NAMALWA (cell line): ENCODE results near the gene PSMD14.
"Not testable (repeated sequence)": the region's sequence is repeated elsewhere in the genome, so short reads cannot be mapped to it uniquely, and the experiment has no call there.

Experiments
- DNase-seq: peaks from one replicate; pipeline ENCODE4 v3.0.0-alpha.2; 2015; ENCODE audit warnings: low spot score

PSMD14 gene

DNA sequence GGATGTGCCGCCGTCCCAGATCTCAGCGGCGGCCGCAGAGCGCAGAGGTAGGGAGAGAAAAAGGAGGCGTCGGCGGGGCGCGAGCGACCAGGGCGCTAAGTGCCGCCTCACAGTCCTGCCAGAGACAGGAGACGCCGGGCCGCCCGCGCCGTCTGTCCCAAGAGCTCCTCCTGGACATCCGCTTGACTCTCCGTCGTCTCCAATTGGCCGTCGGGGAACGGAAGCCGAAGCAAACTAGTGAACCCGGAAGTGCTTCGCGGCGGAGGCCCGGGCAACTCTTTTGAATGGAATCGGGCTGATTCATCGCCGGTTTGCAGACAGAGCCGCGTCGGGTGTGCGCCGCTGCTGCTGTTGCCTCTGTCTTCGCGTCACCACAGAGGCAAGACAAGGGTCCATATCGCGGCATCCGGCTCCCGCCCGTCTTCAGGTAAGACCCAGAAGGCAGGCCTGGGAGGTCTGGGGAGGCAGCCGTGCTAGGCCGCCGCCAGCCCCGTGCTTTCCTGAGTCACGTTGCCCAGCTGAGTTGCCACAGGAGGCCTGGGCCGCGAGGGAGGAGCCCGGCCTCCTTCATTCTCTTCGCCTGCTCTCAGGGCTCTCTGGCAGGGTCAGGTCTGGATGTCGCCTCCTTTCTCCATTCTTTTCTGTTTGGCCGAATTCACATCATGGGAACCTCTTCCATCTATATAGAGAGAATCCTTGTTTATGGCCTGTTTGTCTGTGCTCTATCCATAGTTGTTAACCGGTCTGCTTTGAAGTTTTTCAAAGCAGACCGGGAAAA, at the start of gene PSMD14:
TSS of gene PSMD14 (plus strand) at position 248 of the 778 bp plus-strand sequence. CDS start 10,401 bp downstream, outside the sequence.
- DNase-seq: peak; percentile 98

- no peak for DNase-seq
Measured at GRCh38 chr2:161265874-161266273, 42.4 kb upstream of the PSMD14 start.

- no peak for DNase-seq
Measured at GRCh38 chr2:161269111-161269510, 39.1 kb upstream of the PSMD14 start.

- peak; percentile 81 for DNase-seq
Measured at GRCh38 chr2:161273038-161273760, 35.0 kb upstream of the PSMD14 start.

- DNase-seq: peak; percentile 45
Measured at GRCh38 chr2:161278564-161279229, 29.5 kb upstream of the PSMD14 start.

- DNase-seq: not testable (repeated sequence)
Measured at GRCh38 chr2:161279230-161279815, 28.9 kb upstream of the PSMD14 start.

DNA sequence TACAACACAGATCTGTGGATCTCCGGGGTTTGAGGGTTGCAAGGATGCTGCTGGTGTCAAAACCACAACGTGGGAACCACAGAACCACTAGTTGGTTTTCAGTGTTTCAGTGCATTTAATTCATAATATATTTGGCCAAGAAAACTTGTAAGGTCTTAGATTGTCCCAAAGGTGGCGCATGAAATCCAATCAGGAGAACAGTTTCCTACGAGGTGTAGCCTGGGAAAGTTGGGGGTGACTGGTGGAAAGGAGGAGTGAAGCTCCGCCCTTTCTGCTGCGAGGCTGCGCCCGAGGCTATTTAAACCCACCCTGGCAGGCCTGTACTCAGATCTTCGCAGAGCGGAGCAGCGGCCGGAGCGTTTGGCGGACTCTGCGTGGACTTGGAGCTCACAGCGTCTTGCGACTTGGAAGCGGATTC, 27.3 kb upstream of the PSMD14 start:
- DNase-seq: peak; percentile 20

GRCh38 chr2:161281615-161282310, 26.5 kb upstream of the PSMD14 start:
- DNase-seq: not testable (repeated sequence)

DNA sequence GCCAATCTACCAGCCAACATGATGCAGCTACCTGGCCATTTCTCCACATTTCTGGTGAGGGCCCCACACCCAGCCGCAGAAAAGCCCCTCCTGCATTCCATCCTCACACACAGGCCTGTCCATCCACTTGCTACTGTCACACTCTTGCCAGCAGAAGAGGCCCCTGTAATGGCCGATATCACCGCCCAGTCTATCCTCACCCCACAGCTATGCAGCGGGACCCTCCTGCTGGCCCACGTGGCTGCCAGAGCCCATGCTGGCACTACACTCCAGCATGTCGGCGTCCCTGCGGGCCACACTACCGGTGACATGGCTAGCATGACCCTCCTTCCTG, 25.9 kb upstream of the PSMD14 start:
- DNase-seq: not testable (repeated sequence)

DNA sequence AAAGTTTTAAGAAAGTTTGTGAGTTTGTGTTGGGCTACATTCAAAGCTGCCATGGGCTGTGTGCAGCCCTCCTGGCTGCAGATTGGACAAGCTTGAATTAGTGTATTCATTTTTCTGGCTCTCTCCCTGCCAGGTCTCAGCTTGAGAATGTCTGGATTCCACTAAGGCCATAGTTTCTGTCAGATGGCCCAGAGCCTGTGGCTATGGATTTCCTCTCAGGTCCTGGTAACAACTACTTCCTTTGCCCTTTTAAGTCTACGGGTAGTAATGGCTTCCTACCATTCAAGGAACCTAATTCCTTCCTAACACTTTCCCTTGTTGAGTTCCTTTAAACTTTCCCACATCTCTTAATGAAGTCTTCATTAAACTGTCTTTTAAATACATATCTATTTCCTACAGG, 24.3 kb upstream of the PSMD14 start:
- DNase-seq: no peak

DNA sequence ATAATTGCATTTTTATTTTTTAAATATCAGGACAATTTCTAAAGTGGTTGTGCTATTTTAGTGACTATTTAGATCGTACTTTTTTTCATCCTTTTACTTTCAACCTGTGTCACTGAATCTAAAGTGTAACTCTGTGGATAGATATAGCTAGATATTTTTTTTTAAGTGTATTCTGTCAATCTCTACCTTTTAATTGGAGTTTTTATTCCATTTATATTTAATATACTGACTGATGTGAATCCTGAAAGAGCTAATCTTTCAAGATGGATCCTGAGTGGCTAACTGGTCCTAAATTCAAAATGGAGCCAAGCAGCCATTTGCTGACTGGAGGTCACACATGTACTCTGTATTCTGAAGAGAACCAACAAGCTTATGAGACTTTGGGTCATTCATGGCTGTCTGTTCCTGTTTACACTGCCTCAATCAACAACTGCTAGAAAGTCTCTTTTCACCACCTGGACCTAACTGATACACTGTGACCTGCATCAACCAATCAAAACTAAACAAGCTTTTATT, 4.6 kb upstream of the PSMD14 start:
- DNase-seq: peak; percentile 19

DNA sequence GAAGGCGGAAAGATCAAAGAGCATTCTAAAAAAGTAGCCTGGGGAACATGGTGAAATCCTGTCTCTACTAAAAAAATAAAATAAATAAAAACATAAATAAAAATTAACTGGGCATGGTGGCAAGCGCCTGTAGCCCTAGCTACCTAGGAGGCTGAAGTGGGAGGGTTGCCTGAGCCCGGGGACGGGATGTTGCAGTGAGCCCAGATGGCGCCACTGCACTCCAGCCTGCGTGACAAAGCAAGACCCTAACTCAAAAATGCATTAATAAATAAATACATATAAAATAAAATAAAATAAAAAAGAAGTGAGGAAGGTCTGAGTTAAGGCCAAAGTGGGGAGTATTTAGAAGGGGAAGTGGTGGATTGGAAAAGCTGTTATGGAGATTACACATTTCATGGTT, 1.3 kb upstream of the PSMD14 start:
- peak; percentile 23 for DNase-seq

DNA sequence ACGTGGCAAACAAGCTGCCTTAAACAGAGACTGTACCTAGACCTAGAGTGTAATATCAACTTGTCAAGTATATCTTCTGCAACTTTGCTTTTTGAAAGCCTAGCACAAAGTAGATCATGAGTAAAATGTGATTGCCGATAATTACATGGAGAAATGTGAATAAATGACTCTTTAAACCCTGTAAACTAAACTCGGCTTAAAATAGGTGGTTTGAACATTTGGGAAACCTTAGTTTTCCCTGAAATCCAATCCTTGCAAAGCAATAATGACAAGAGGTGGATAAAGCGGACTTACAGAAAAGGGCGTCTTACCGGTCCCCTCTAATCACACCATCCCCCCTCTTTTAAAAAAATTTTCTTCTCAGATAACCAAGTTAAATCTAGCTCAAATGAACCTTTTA, 549 bp upstream of the PSMD14 start:
- DNase-seq: peak; percentile 31

DNA sequence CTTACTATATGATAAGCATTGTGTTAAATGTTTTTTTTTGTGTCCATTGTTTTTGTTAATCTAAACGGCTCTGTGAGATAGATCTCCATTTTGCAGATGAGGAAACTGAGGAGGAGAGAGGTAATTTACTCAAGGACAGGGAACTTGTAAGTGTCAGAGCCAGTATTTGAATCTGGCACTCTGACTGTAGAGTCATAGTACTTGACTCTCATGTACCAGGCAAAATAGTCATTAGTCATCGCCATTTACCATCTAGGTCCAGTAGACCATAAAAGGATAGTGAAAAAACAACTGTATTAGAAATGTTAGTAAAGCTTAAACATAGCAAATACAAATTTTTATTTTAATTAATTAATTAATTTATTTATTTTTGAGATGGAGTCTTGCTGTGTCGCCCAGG, 4.8 kb downstream of the PSMD14 start:
- DNase-seq: no peak

- DNase-seq: no peak
Measured at GRCh38 chr2:161315380-161315779, 7.2 kb downstream of the PSMD14 start.

DNA sequence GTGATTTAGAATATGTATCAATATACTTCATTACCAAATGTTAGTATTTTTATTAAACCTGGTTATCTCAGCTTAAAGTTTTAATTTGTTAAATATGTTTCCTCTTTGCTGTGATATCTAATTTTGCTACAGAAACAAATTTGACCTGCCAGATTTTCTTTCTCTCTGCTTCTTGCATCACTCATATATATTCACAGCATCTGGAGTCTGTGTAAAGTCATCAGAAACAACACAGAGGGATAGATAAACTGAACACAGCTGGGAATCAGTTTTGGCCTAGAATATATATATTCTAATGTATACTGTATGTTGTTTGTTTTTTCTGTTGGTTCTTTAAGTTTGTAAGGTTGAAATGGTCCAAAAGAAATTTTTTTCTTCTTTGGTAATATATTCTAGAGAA, 8.5 kb downstream of the PSMD14 start:
- no peak for DNase-seq

DNA sequence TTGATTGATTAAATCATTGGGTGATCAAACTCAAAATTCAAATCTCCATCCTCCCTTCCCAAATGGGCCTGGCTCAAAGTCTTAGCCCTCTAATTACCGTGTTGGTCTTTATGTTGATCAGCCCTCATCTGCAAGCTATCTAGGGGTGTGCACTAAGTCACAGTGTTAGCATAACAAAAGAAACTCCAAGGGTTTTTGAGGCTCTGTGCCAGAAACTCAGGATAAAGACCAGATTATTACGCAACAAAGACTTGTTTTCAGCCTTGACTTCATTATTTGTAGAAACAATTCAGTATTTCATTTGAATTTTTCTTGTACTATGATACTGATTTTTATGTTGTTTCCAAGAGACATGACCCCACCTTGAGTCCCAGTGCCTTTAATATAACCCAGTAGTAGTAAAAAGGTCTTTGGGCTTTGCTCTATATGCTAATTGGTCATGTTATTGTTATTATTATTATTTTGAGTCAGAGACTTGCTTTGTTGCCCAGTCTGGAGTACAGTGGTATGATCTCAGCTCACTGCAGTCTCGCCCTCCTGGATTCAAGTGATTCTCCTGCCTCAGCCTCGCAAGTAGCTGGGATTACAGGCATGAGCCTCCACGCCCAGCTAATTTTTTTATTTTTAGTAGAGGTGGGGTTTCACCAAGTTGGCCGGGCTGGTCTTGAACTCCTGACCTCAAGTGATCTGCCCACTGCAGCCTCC, 13.9 kb downstream of the PSMD14 start:
- no peak for DNase-seq

- DNase-seq: no peak
Measured at GRCh38 chr2:161324876-161325275, 16.7 kb downstream of the PSMD14 start.

DNA sequence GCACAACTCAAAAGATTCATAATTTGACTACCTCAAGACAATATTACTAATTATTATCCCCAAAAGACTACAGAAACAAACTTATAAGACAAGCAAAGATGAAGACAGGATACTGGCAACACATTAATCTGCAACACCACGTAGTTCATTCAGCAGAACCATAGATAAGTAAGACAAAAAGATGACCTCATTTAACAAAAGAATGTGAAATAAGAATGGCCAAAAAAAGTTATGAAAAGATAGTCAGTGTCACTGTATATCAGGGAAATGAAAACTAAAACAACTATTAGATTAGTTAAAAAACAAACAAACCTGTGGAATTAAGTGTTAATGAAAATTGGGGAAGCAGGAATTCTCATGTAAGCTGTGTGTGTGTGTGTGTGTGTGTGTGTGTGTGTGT, 19.4 kb downstream of the PSMD14 start:
- DNase-seq: no peak

- no peak for DNase-seq
Measured at GRCh38 chr2:161332371-161332967, 24.2 kb downstream of the PSMD14 start.

DNA sequence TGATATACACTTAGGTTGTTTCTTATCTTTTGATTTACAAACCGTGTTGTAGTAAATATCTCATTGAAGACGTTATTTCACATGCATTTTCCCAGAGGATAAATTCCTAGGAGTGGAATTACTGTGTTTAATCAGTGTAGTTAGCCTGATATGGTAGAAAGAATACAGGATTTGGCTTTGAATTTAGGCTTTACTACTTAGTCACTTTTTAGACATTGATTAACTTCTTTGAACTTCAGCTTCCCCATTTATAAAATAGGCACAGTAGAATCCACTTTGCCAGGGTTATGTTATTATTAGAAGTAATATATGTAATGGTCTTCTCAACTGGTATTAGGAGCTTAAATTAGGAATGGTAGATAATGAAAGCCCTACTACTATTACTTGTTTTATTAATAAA, 27.4 kb downstream of the PSMD14 start:
- DNase-seq: no peak
